ENCODE results near the gene KRT75. TPM values are rescaled to one million over a fixed set of nuclear protein-coding genes. Genes with fewer than 3 reads are reported as not detected.

The KRT75 gene
- polyA plus RNA-seq, 2 of the 4 experiments (the other 2 are of a cell fraction): not detected

- TF ChIP-seq, protein P1, sequence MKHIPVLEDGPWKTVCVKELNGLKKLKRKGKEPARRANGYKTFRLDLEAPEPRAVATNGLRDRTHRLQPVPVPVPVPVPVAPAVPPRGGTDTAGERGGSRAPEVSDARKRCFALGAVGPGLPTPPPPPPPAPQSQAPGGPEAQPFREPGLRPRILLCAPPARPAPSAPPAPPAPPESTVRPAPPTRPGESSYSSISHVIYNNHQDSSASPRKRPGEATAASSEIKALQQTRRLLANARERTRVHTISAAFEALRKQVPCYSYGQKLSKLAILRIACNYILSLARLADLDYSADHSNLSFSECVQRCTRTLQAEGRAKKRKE (CRISPR knock-in tag; IDR thresholded peaks at IDR 0.05; ENCODE audit: low read depth): no peak
- TF ChIP-seq CBX2 (IDR thresholded peaks at IDR 0.05; ENCODE audit: borderline replicate concordance, low read depth): no peak
- TF ChIP-seq, protein P2, sequence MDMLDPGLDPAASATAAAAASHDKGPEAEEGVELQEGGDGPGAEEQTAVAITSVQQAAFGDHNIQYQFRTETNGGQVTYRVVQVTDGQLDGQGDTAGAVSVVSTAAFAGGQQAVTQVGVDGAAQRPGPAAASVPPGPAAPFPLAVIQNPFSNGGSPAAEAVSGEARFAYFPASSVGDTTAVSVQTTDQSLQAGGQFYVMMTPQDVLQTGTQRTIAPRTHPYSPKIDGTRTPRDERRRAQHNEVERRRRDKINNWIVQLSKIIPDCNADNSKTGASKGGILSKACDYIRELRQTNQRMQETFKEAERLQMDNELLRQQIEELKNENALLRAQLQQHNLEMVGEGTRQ (IDR thresholded peaks at IDR 0.05): no peak
- no peak for TF ChIP-seq RAD21 (conservative IDR thresholded peaks at IDR 0.05 in 1 of 2, IDR thresholded peaks at IDR 0.05 in 1 of 2)
- TF ChIP-seq FOXS1 (CRISPR knock-in tag; IDR thresholded peaks at IDR 0.05): no peak
- TF ChIP-seq MYC (IDR thresholded peaks at IDR 0.05; ENCODE audit: borderline replicate concordance, low read length): no peak
- TF ChIP-seq, protein P3, sequence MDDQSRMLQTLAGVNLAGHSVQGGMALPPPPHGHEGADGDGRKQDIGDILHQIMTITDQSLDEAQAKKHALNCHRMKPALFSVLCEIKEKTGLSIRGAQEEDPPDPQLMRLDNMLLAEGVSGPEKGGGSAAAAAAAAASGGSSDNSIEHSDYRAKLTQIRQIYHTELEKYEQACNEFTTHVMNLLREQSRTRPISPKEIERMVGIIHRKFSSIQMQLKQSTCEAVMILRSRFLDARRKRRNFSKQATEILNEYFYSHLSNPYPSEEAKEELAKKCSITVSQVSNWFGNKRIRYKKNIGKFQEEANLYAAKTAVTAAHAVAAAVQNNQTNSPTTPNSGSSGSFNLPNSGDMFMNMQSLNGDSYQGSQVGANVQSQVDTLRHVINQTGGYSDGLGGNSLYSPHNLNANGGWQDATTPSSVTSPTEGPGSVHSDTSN (IDR thresholded peaks at IDR 0.05): no peak
Measured at GRCh38 chr12:52416795-52417194, 17.4 kb downstream of the KRT75 start (continued).

GRCh38 chr12:52415870-52416750 is 18.1 kb downstream of the KRT75 start:
- POLR2A ChIA-PET: no interaction called here
- H3K4me3 ChIP-seq: no peak overlapping the region
- peak in 1 of 2 experiments; percentile 56 for DNase-seq (ENCODE audit: low read depth in 1 of 2, low spot score in 1 of 2)
- peaks cover 29% of the 10 kb centered on the region for H3K4me1 ChIP-seq
- CTCF ChIA-PET: interaction anchor here (1.0 to 1.6 kb wide), 6 partner anchors 10 to 92 kb away, joined by 3 to 6 read pairs (median 4); partner anchors contain the start of gene KRT75
- 0 out of 6 replicates have a peak, but pooled peaks of 1 of the 2 experiments have one; percentile 51 for ATAC-seq
- 0 out of 3 replicates have a peak overlapping the region, but pooled peaks have one; percentile 8 for H3K4me2 ChIP-seq
- 64% methylated on average over 10 of the region's 10 CpGs for WGBS (ENCODE audit: missing lambda C conversion rate)
- peak overlapping the region in 1 of 2 experiments; percentile 17; a peak in 1 of 6 replicates for H3K27ac ChIP-seq
- no peaks in the 10 kb centered on the region for H3K9me3 ChIP-seq
- no peak for FAIRE-seq
- TF ChIP-seq HDAC2 (IDR thresholded peaks at IDR 0.05): no peak
- TF ChIP-seq REST (IDR thresholded peaks at IDR 0.05): no peak
- TF ChIP-seq, protein P3 (IDR thresholded peaks at IDR 0.05): no peak
- TF ChIP-seq ESRRA (IDR thresholded peaks at IDR 0.05; ENCODE audit: borderline replicate concordance, low read length): no peak
- TF ChIP-seq KDM1A (IDR thresholded peaks at IDR 0.05; ENCODE audit: low read depth): no peak
- no peak for TF ChIP-seq ZNF302 (CRISPR knock-in tag; IDR thresholded peaks at IDR 0.05)
- TF ChIP-seq MAZ (IDR thresholded peaks at IDR 0.05; ENCODE audit: borderline replicate concordance, low read depth, low read length): no peak
- TF ChIP-seq RAD21 (conservative IDR thresholded peaks at IDR 0.05 in 1 of 2, IDR thresholded peaks at IDR 0.05 in 1 of 2): no peak
- no peak for TF ChIP-seq JUN (IDR thresholded peaks at IDR 0.05)
- no peak for TF ChIP-seq KDM5A (IDR thresholded peaks at IDR 0.05)
- TF ChIP-seq, protein P1 (CRISPR knock-in tag; IDR thresholded peaks at IDR 0.05; ENCODE audit: low read depth): no peak
